Panc1 (cell line): ENCODE measurements around the gene RRBP1.

Experiments used
- SIN3A ChIP-seq: IDR thresholded peaks from 2 replicates; pipeline ENCODE4 v1.6.1; 2012; ENCODE audit warnings: low read depth, mild to moderate bottlenecking, low read length, moderate library complexity, borderline replicate concordance; ENCODE audit not compliant: insufficient read depth
- TF ChIP-seq, protein P1 (sequence below), 2 experiments: IDR thresholded peaks; 2 replicates each; pipeline ENCODE4 v1.6.1; 2011 to 2012; ENCODE audit warnings: low read depth in 2 of 2, control low read depth in 1 of 2, low read length in 1 of 2, mild to moderate bottlenecking in 1 of 2, moderate library complexity in 1 of 2; ENCODE audit not compliant: insufficient read depth in 1 of 2

DNA sequence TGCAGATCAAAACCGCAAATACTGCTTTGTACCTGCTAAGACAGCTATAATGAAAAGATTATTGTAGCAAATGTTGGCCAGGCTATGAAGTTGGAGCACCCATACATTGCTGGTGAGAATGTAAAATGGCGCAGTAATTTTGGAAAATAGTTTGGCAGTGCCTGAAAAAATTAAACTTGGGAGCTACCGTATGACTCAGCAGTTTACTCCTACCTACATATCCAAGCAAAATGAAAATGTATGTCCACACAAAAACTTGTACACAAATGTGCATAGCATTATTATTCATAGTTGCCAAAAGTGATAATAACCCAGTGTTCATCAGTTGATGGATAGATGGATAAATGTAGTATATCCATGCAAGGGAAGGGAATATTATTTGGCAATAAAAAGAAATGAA lies 98.9 kb downstream of the RRBP1 start:
- TF ChIP-seq, protein P1, sequence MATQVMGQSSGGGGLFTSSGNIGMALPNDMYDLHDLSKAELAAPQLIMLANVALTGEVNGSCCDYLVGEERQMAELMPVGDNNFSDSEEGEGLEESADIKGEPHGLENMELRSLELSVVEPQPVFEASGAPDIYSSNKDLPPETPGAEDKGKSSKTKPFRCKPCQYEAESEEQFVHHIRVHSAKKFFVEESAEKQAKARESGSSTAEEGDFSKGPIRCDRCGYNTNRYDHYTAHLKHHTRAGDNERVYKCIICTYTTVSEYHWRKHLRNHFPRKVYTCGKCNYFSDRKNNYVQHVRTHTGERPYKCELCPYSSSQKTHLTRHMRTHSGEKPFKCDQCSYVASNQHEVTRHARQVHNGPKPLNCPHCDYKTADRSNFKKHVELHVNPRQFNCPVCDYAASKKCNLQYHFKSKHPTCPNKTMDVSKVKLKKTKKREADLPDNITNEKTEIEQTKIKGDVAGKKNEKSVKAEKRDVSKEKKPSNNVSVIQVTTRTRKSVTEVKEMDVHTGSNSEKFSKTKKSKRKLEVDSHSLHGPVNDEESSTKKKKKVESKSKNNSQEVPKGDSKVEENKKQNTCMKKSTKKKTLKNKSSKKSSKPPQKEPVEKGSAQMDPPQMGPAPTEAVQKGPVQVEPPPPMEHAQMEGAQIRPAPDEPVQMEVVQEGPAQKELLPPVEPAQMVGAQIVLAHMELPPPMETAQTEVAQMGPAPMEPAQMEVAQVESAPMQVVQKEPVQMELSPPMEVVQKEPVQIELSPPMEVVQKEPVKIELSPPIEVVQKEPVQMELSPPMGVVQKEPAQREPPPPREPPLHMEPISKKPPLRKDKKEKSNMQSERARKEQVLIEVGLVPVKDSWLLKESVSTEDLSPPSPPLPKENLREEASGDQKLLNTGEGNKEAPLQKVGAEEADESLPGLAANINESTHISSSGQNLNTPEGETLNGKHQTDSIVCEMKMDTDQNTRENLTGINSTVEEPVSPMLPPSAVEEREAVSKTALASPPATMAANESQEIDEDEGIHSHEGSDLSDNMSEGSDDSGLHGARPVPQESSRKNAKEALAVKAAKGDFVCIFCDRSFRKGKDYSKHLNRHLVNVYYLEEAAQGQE (IDR thresholded peaks at IDR 0.05; ENCODE audit: insufficient read depth in 1 of 2, low read depth in 2 of 2, low read length in 1 of 2) = no peak
- no peak for TF ChIP-seq SIN3A
